HG03196 (cell line): ENCODE results near the gene CPSF6.
"Not testable (repeated sequence)": the region's sequence is repeated elsewhere in the genome, so short reads cannot be mapped to it uniquely, and the experiment has no call there.

Source experiments
- ATAC-seq: cut with Tn5 transposase; IDR thresholded peaks from one replicate; pipeline ENCODE4 v1.9.1; 2021; ENCODE audit not compliant: unreplicated experiment

Gene CPSF6

GRCh38 chr12:69258655-69259054 is 19.3 kb downstream of the CPSF6 start:
- no peak for ATAC-seq

GRCh38 chr12:69262264-69262974 is 23.1 kb downstream of the CPSF6 start:
- no peak for ATAC-seq

GRCh38 chr12:69265205-69265604 is 25.8 kb downstream of the CPSF6 start:
- ATAC-seq = no peak

GRCh38 chr12:69265633-69266032 is 26.3 kb downstream of the CPSF6 start:
- not testable (repeated sequence) for ATAC-seq

- ATAC-seq = no peak
Measured at GRCh38 chr12:69266036-69266635, 26.8 kb downstream of the CPSF6 start.

GRCh38 chr12:69269736-69270135 is 30.4 kb downstream of the CPSF6 start:
- no peak for ATAC-seq

- ATAC-seq = no peak
Measured at GRCh38 chr12:69272511-69272910, 33.1 kb downstream of the CPSF6 start.

- no peak for ATAC-seq
Measured at GRCh38 chr12:69274861-69275260, 35.5 kb downstream of the CPSF6 start.

GRCh38 chr12:69275471-69275891 is 36.1 kb downstream of the CPSF6 start:
- ATAC-seq = no peak

- ATAC-seq = no peak
Measured at GRCh38 chr12:69278814-69279782, 39.7 kb downstream of the CPSF6 start.

- ATAC-seq = no peak
Measured at GRCh38 chr12:69284131-69284530, 44.8 kb downstream of the CPSF6 start.

- no peak for ATAC-seq
Measured at GRCh38 chr12:69287556-69287955, 48.2 kb downstream of the CPSF6 start.

GRCh38 chr12:69290545-69291277 is 51.3 kb downstream of the CPSF6 start:
- peak; percentile 95 for ATAC-seq

- ATAC-seq = no peak
Measured at GRCh38 chr12:69291278-69291593, 51.9 kb downstream of the CPSF6 start.

- ATAC-seq = no peak
Measured at GRCh38 chr12:69298133-69298532, 58.8 kb downstream of the CPSF6 start.

- ATAC-seq = no peak
Measured at GRCh38 chr12:69298947-69299346, 59.6 kb downstream of the CPSF6 start.

- ATAC-seq = no peak
Measured at GRCh38 chr12:69304284-69304683, 64.9 kb downstream of the CPSF6 start.

GRCh38 chr12:69309461-69309860 is 70.1 kb downstream of the CPSF6 start:
- no peak for ATAC-seq

- no peak for ATAC-seq
Measured at GRCh38 chr12:69313209-69313608, 73.8 kb downstream of the CPSF6 start.

GRCh38 chr12:69316784-69317183 is 77.4 kb downstream of the CPSF6 start:
- ATAC-seq = not testable (repeated sequence)

GRCh38 chr12:69317233-69317632 is 77.9 kb downstream of the CPSF6 start:
- not testable (repeated sequence) for ATAC-seq
